Fibroblast of lung (primary cell): ENCODE data around the gene ZNF775. TPM values are rescaled to one million over a fixed set of nuclear protein-coding genes. Genes with fewer than 3 reads are reported as not detected.

Experiments used
- DNase-seq, 2 donors: peaks; one replicate each; pipeline versions ENCODE4 v3.0.0 to v3.0.0-alpha.2; 2010; ENCODE audit warnings: low read depth in 2 of 2
- H2AFZ ChIP-seq: 2 replicates; pipeline ENCODE4 v1.5.1; 2012; ENCODE audit warnings: low read length, control low read depth, inconsistent platforms
- H3K27ac ChIP-seq: 2 replicates; pipeline ENCODE4 v1.5.1; 2011; ENCODE audit warnings: low read length, control low read depth; ENCODE audit not compliant: insufficient read depth
- H3K27me3 ChIP-seq: 2 replicates; pipeline ENCODE4 v1.5.1; 2011; ENCODE audit warnings: mild to moderate bottlenecking, low read length; ENCODE audit not compliant: control insufficient read depth, insufficient read depth
- H3K36me3 ChIP-seq: 2 replicates; pipeline ENCODE4 v1.5.1; 2011; ENCODE audit warnings: low read length; ENCODE audit not compliant: control insufficient read depth, insufficient read depth
- H3K4me1 ChIP-seq: 2 replicates; pipeline ENCODE4 v1.5.1; 2011; ENCODE audit warnings: low read length; ENCODE audit not compliant: control insufficient read depth, insufficient read depth; ENCODE audit errors: extremely low read depth
- H3K4me2 ChIP-seq: 2 replicates; pipeline ENCODE4 v1.5.1; 2011; ENCODE audit warnings: low read length, control low read depth; ENCODE audit not compliant: insufficient read depth; ENCODE audit errors: extremely low read depth
- H3K4me3 ChIP-seq, 4 experiments: fragments of 200-600 bp in 1 of 4; sonication (generic) in 1 of 4; replicated peaks in 1 of 4; 2 replicates each; pipeline ENCODE4 v1.5.1; 2011 to 2016; ENCODE audit warnings: low read length in 4 of 4, low read depth in 3 of 4, mild to moderate bottlenecking in 3 of 4, control low read depth in 2 of 4, inconsistent platforms in 1 of 4, mixed read lengths in 1 of 4; ENCODE audit not compliant: insufficient read depth in 1 of 4; ENCODE audit errors: control extremely low read depth in 1 of 4
- H3K79me2 ChIP-seq: 2 replicates; pipeline ENCODE4 v1.5.1; 2012; ENCODE audit warnings: mild to moderate bottlenecking, low read length, inconsistent platforms; ENCODE audit not compliant: control insufficient read depth, insufficient read depth
- H3K9ac ChIP-seq: 2 replicates; pipeline ENCODE4 v1.5.1; 2011; ENCODE audit warnings: mild to moderate bottlenecking, low read length, control low read depth; ENCODE audit not compliant: insufficient read depth
- H3K9me3 ChIP-seq: 2 replicates; pipeline ENCODE4 v1.5.1; 2012; ENCODE audit warnings: low read depth, low read length; ENCODE audit not compliant: control insufficient read depth, insufficient read depth
- H4K20me1 ChIP-seq: 2 replicates; pipeline ENCODE4 v1.5.1; 2011; ENCODE audit warnings: low read length; ENCODE audit not compliant: control insufficient read depth, insufficient read depth; ENCODE audit errors: extremely low read depth
- CTCF ChIP-seq, 2 donors: IDR thresholded peaks in 1 of 2; conservative IDR thresholded peaks in 1 of 2; 1 replicate in 1 of 2; 2 replicates in 1 of 2; pipeline ENCODE4 v1.5.1; 2011 to 2012; ENCODE audit warnings: low read length in 2 of 2, control low read depth in 1 of 2, inconsistent platforms in 1 of 2, low read depth in 1 of 2, mild to moderate bottlenecking in 1 of 2
- EZH2 ChIP-seq: IDR thresholded peaks from 2 replicates; pipeline ENCODE4 v1.5.1; 2012; ENCODE audit warnings: low read length, control low read depth, mild to moderate bottlenecking; ENCODE audit errors: missing control alignments
- polyA plus RNA-seq, 2 donors: library from polyadenylated mRNA; depleted of rRNA in 1 of 2; stranded (reverse) in 1 of 2; unstranded in 1 of 2; fragments of >200 nt; gene quantifications; 2 replicates each; pipeline ENCODE4 v1.2.1, GENCODE V29; 2011 to 2012; ENCODE audit warnings: missing spikeins in 1 of 2
- total RNA-seq: library from RNA; depleted of rRNA; stranded (reverse); fragments of >200 nt; gene quantifications from 2 replicates; pipeline ENCODE4 v1.2.1, GENCODE V29; 2014

ZNF775 gene
- total and polyA plus RNA-seq, 2 donors (not counting 1 experiment from before 2014, with no cell fraction given), result 1.2 to 9.6 TPM

- no peak overlapping the region for H2AFZ ChIP-seq
- DNase-seq, result no peak
- H3K79me2 ChIP-seq, result no peaks in the 10 kb centered on the region
- H3K4me3 ChIP-seq, result no peak overlapping the region
- peaks cover 7% of the 10 kb centered on the region for H3K4me1 ChIP-seq
- H3K27ac ChIP-seq, result no peak overlapping the region
- no peaks in the 10 kb centered on the region for H3K27me3 ChIP-seq
- H4K20me1 ChIP-seq, result no peaks in the 10 kb centered on the region
- H3K4me2 ChIP-seq, result no peak overlapping the region
- peaks cover 2% of the 10 kb centered on the region for H3K36me3 ChIP-seq
- TF ChIP-seq CTCF (conservative IDR thresholded peaks at IDR 0.05 in 1 of 2, IDR thresholded peaks at IDR 0.05 in 1 of 2; ENCODE audit: low read depth in 1 of 2, low read length in 2 of 2), result no peak
- no peak for TF ChIP-seq EZH2
- H3K9ac ChIP-seq, result no peak overlapping the region
- H3K9me3 ChIP-seq, result no peaks in the 10 kb centered on the region
Observed at GRCh38 chr7:150401424-150401790, 22.3 kb downstream of the ZNF775 start.

- H3K79me2 ChIP-seq, result no peaks in the 10 kb centered on the region
- no peaks in the 10 kb centered on the region for H4K20me1 ChIP-seq
- H3K4me1 ChIP-seq, result peaks cover 10% of the 10 kb centered on the region
- H3K27ac ChIP-seq, result no peak overlapping the region
- H2AFZ ChIP-seq, result no peak overlapping the region
- H3K4me2 ChIP-seq, result no peak overlapping the region
- H3K9me3 ChIP-seq, result no peaks in the 10 kb centered on the region
- TF ChIP-seq EZH2 (no peak), CTCF (conservative IDR thresholded peaks at IDR 0.05 in 1 of 2, IDR thresholded peaks at IDR 0.05 in 1 of 2; ENCODE audit: low read depth in 1 of 2, low read length in 2 of 2) (no peak)
- no peak for DNase-seq
- peaks cover 2% of the 10 kb centered on the region for H3K36me3 ChIP-seq
- no peak overlapping the region for H3K9ac ChIP-seq
- H3K4me3 ChIP-seq, result no peak overlapping the region
- H3K27me3 ChIP-seq, result no peaks in the 10 kb centered on the region
Observed at GRCh38 chr7:150401861-150402631, 22.9 kb downstream of the ZNF775 start.

- Histone ChIP-seq H3K27ac (no peak overlapping the region), H2AFZ (no peak overlapping the region), H3K9me3 (no peaks in the 10 kb centered on the region), H3K9ac (no peak overlapping the region), H3K4me1 (peaks cover 10% of the 10 kb centered on the region), H4K20me1 (no peaks in the 10 kb centered on the region), H3K4me2 (no peak overlapping the region), H3K79me2 (no peaks in the 10 kb centered on the region), H3K36me3 (peaks cover 1% of the 10 kb centered on the region), H3K27me3 (no peaks in the 10 kb centered on the region), H3K4me3 (no peak overlapping the region)
- TF ChIP-seq CTCF (conservative IDR thresholded peaks at IDR 0.05 in 1 of 2, IDR thresholded peaks at IDR 0.05 in 1 of 2; ENCODE audit: low read depth in 1 of 2, low read length in 2 of 2), result no peak
- TF ChIP-seq EZH2, result no peak
- DNase-seq, result no peak
Observed at GRCh38 chr7:150402671-150403321, 23.7 kb downstream of the ZNF775 start.
